Measurements from ENCODE around the gene ZNF292.
"Not testable (repeated sequence)": the region's sequence is repeated elsewhere in the genome, so short reads cannot be mapped to it uniquely, and the experiment has no call there.

The ZNF292 gene

GRCh38 chr6:87139236-87139635 lies 16.1 kb upstream of the ZNF292 start:
- ChIA-PET POLR2A (no interaction called here), CTCF (interaction anchor here (1.2 kb wide), 1 partner anchor 254 kb away, joined by 3 read pairs; no protein-coding TSS in a partner anchor)
- peak; percentile 56 for DNase-seq (ENCODE audit: extremely low spot score)
- TF ChIP-seq PKNOX1 (IDR thresholded peaks at IDR 0.05): no peak
- TF ChIP-seq FOXA1 (IDR thresholded peaks at IDR 0.05): no peak
- no peak for TF ChIP-seq NFRKB (IDR thresholded peaks at IDR 0.05)
- TF ChIP-seq FOXM1 (IDR thresholded peaks at IDR 0.05; ENCODE audit: borderline replicate concordance): no peak
- TF ChIP-seq HDGF (IDR thresholded peaks at IDR 0.05; ENCODE audit: borderline replicate concordance): no peak
- TF ChIP-seq TARDBP (IDR thresholded peaks at IDR 0.05): no peak
- TF ChIP-seq ARNT (IDR thresholded peaks at IDR 0.05): no peak
- TF ChIP-seq CTBP1 (IDR thresholded peaks at IDR 0.05; ENCODE audit: borderline replicate concordance): no peak
- TF ChIP-seq FOXK2 (IDR thresholded peaks at IDR 0.05): no peak
- TF ChIP-seq L3MBTL2 (conservative IDR thresholded peaks at IDR 0.05): no peak
- no peak for TF ChIP-seq ELF4 (IDR thresholded peaks at IDR 0.05)
- TF ChIP-seq BHLHE40 (IDR thresholded peaks at IDR 0.05; ENCODE audit: borderline replicate concordance): no peak
- TF ChIP-seq SUZ12 (IDR thresholded peaks at IDR 0.05): no peak
- no peak for TF ChIP-seq SP1 (IDR thresholded peaks at IDR 0.05)
- TF ChIP-seq LEF1 (IDR thresholded peaks at IDR 0.05; ENCODE audit: borderline replicate concordance): no peak
- TF ChIP-seq ZNF384 (IDR thresholded peaks at IDR 0.05): no peak

GRCh38 chr6:87139927-87140326 lies 15.4 kb upstream of the ZNF292 start:
- CTCF ChIA-PET: interaction anchor here (1.2 kb wide), 1 partner anchor 254 kb away, joined by 3 read pairs; no protein-coding TSS in a partner anchor
- DNase-seq (ENCODE audit: extremely low spot score); POLR2A ChIA-PET: not testable (repeated sequence)

GRCh38 chr6:87146363-87146762 lies 9.0 kb upstream of the ZNF292 start:
- TF ChIP-seq ARNT (IDR thresholded peaks at IDR 0.05): no peak
- TF ChIP-seq PKNOX1 (IDR thresholded peaks at IDR 0.05): no peak
- no peak for TF ChIP-seq L3MBTL2 (conservative IDR thresholded peaks at IDR 0.05)
- TF ChIP-seq NFRKB (IDR thresholded peaks at IDR 0.05): no peak
- TF ChIP-seq HDGF (IDR thresholded peaks at IDR 0.05; ENCODE audit: borderline replicate concordance): no peak
- TF ChIP-seq SP1 (IDR thresholded peaks at IDR 0.05): no peak
- no peak for TF ChIP-seq ELF4 (IDR thresholded peaks at IDR 0.05)
- no peak for TF ChIP-seq CTBP1 (IDR thresholded peaks at IDR 0.05; ENCODE audit: borderline replicate concordance)
- TF ChIP-seq BHLHE40 (IDR thresholded peaks at IDR 0.05; ENCODE audit: borderline replicate concordance): no peak
- no peak for TF ChIP-seq FOXM1 (IDR thresholded peaks at IDR 0.05; ENCODE audit: borderline replicate concordance)
- no peak for TF ChIP-seq SUZ12 (IDR thresholded peaks at IDR 0.05)
- TF ChIP-seq FOXK2 (IDR thresholded peaks at IDR 0.05): no peak
- TF ChIP-seq ZNF384 (IDR thresholded peaks at IDR 0.05): no peak
- CTCF ChIA-PET: no interaction called here
- no peak for DNase-seq (ENCODE audit: extremely low spot score)
- POLR2A ChIA-PET: no interaction called here

- TF ChIP-seq SUZ12 (IDR thresholded peaks at IDR 0.05) (no peak), HDGF (IDR thresholded peaks at IDR 0.05; ENCODE audit: borderline replicate concordance) (no peak), CTBP1 (IDR thresholded peaks at IDR 0.05; ENCODE audit: borderline replicate concordance) (no peak), ELF4 (IDR thresholded peaks at IDR 0.05) (no peak), PKNOX1 (IDR thresholded peaks at IDR 0.05) (no peak), SP1 (IDR thresholded peaks at IDR 0.05) (no peak), L3MBTL2 (conservative IDR thresholded peaks at IDR 0.05) (no peak), LEF1 (IDR thresholded peaks at IDR 0.05; ENCODE audit: borderline replicate concordance) (no peak), FOXK2 (IDR thresholded peaks at IDR 0.05) (no peak), NFRKB (IDR thresholded peaks at IDR 0.05) (no peak), ARNT (IDR thresholded peaks at IDR 0.05) (no peak), FOXM1 (IDR thresholded peaks at IDR 0.05; ENCODE audit: borderline replicate concordance) (no peak), FOXA1 (IDR thresholded peaks at IDR 0.05) (no peak), TARDBP (IDR thresholded peaks at IDR 0.05) (no peak), ZNF384 (IDR thresholded peaks at IDR 0.05) (no peak), BHLHE40 (IDR thresholded peaks at IDR 0.05; ENCODE audit: borderline replicate concordance) (no peak)
- CTCF ChIA-PET: no interaction called here
Measured at GRCh38 chr6:87150406-87150805, 5.0 kb upstream of the ZNF292 start.

GRCh38 chr6:87151471-87151780 lies 3.9 kb upstream of the ZNF292 start:
- TF ChIP-seq FOXM1 (IDR thresholded peaks at IDR 0.05; ENCODE audit: borderline replicate concordance) (no peak), ARNT (IDR thresholded peaks at IDR 0.05) (no peak), SUZ12 (IDR thresholded peaks at IDR 0.05) (no peak), LEF1 (IDR thresholded peaks at IDR 0.05; ENCODE audit: borderline replicate concordance) (no peak), L3MBTL2 (conservative IDR thresholded peaks at IDR 0.05) (no peak), CTBP1 (IDR thresholded peaks at IDR 0.05; ENCODE audit: borderline replicate concordance) (no peak), SP1 (IDR thresholded peaks at IDR 0.05) (no peak), NFRKB (IDR thresholded peaks at IDR 0.05) (no peak), PKNOX1 (IDR thresholded peaks at IDR 0.05) (no peak), BHLHE40 (IDR thresholded peaks at IDR 0.05; ENCODE audit: borderline replicate concordance) (no peak), FOXK2 (IDR thresholded peaks at IDR 0.05) (no peak), FOXA1 (IDR thresholded peaks at IDR 0.05) (no peak), ELF4 (IDR thresholded peaks at IDR 0.05) (no peak), ZNF384 (IDR thresholded peaks at IDR 0.05) (no peak)
- no peak for DNase-seq (ENCODE audit: extremely low spot score)
- CTCF ChIA-PET: no interaction called here
- POLR2A ChIA-PET: no interaction called here

More at GRCh38 chr6:87150406-87150805, 5.0 kb upstream of the ZNF292 start:
- POLR2A ChIA-PET: no interaction called here
- no peak for DNase-seq (ENCODE audit: extremely low spot score)

Measured in HEK293T (cell line).